ENCODE data around the gene PLGRKT. TPM values are rescaled to one million over a fixed set of nuclear protein-coding genes. Genes with fewer than 3 reads are reported as not detected.
"Not testable (repeated sequence)": the region's sequence is repeated elsewhere in the genome, so short reads cannot be mapped to it uniquely, and the experiment has no call there.

The PLGRKT gene, protein sequence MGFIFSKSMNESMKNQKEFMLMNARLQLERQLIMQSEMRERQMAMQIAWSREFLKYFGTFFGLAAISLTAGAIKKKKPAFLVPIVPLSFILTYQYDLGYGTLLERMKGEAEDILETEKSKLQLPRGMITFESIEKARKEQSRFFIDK
- 11.5 and 25.2 TPM in 2 replicates for total RNA-seq (2014; rRNA removed; shearing (Covaris generic))

GRCh38 chr9:5437254-5438216 is at the start of gene PLGRKT:
PLGRKT (minus strand) TSS chr9:5437925; CDS start chr9:5431977, 5,948 bp downstream.
- DNase-seq (ENCODE audit: low spot score), result peak; percentile 89

GRCh38 chr9:5486988-5487387 is 49.3 kb upstream of the PLGRKT start:
- DNase-seq (ENCODE audit: low spot score), result no peak

- DNase-seq (ENCODE audit: low spot score), result no peak
Observed at GRCh38 chr9:5485378-5486085, 47.8 kb upstream of the PLGRKT start.

GRCh38 chr9:5483306-5483705 is 45.6 kb upstream of the PLGRKT start:
- DNase-seq (ENCODE audit: low spot score), result no peak

GRCh38 chr9:5482194-5482593 is 44.5 kb upstream of the PLGRKT start:
- DNase-seq (ENCODE audit: low spot score), result no peak

DNA sequence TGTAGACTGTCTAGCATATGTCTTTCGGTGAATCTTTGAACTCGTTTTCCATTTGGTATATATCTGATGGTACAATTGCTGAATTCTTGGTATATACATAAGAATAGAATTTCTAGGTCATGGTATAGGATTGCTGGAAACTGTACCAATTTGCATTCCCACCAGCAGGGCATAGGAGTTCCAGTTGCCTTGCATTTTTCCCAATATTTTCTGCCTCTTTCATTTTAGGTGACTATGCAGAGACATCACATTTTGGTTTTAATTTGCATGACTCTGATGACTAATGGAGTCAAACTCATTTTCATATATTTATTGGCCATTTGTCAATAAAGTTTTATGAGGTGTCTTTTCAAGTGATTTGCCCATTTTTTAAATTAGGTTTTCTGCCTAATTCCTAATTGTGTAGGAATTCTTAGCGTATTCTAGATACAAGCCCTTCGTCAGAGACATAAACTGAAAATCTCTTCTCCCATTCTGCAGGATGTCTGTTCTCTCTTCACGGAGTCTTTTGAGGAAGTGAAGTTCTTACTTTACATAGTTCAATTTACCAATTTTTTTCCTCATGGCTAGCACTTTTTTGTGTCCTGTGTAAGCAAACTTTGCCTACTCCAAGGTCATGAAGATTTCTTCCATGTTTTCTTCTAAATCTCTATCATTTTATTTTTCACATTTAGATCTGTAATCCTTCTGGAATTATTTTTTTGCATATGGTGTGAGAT is 43.8 kb upstream of the PLGRKT start:
- no peak for DNase-seq (ENCODE audit: low spot score)

GRCh38 chr9:5480919-5481318 is 43.2 kb upstream of the PLGRKT start:
- DNase-seq (ENCODE audit: low spot score), result no peak

DNA sequence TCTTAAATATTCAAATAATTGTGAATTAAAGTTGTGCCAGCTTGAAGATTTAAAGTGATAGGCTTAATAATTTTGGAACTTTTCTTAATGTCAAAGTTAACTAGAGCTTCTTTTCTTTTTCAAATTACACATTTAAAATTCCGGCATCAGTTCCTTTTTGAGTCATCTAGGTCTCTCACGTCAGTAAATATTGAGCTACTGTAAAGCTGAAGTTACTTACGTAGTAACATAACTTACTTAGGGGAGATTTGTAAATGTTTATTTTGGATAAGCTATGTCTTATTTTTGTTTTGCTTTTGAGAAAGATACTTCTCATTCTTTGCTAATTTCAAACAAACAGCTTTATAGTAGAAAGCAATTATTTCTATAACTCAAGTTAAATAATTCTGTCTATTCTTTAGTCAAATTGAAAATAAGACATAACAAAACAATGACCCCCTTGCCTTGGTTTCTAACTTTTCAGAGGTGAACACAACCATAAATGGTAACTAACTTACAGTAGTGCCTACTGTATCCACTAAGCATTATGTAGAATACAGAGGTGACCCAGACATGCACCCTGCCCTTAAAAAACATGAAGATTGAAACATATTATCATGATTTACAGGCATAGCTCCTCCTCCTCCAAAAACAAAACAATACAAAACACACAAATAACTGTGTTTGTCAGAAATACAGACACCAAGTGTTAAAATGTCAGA is 42.4 kb upstream of the PLGRKT start:
- no peak for DNase-seq (ENCODE audit: low spot score)

- no peak for DNase-seq (ENCODE audit: low spot score)
Observed at GRCh38 chr9:5478206-5478605, 40.5 kb upstream of the PLGRKT start.

GRCh38 chr9:5475611-5476010 is 37.9 kb upstream of the PLGRKT start:
- not testable (repeated sequence) for DNase-seq (ENCODE audit: low spot score)

DNA sequence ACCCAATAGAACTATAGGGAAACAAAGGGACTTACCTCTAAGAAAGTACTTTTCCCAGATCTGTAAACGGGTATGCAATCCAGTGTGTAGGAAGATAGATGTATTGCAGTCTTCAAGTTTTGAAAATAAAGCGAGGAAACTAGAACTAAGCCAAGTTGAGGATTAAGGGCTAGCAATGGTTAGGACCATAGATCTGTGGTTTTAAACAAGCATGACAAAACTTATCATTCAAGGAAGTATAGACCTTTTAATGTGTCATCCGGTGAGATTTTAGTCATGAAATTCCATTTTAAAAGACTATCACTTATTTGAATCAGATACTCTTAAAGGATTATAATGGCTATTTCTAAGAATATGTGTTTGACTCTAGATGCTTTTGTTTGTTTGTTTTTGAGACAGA is 33.1 kb upstream of the PLGRKT start:
- no peak for DNase-seq (ENCODE audit: low spot score)

DNA sequence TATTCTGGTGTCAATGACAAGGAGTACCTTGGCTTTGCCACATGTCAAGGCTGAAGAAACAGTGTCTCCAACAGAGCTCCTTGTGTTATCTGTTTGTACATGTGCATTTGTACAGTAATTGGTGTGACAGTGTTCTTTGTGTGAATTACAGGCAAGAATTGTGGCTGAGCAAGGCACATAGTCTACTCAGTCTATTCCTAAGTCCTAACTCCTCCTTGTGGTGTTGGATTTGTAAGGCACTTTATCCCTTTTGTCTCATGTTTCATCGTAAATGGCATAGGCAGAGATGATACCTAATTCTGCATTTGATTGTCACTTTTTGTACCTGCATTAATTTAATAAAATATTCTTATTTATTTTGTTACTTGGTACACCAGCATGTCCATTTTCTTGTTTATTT is 32.4 kb upstream of the PLGRKT start:
- DNase-seq (ENCODE audit: low spot score), result no peak

DNA sequence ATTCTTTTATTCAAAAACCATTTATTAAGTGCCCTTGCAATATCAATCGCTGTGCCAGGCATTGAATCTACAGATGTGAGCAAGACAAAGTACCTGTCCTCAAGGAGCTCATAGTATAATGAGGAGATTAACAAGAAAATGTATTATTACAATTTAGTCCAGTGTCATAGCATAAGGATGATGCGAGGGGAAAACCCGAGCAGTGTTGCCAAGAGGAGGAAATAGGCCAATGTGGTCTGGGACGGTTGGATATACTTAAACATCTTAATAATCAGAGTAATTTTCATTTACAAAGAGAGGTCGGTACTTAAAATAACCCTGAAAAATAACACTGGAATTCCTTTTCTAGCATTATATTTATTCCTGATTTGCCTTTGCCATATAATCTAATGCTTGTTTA is 31.1 kb upstream of the PLGRKT start:
- no peak for DNase-seq (ENCODE audit: low spot score)

DNA sequence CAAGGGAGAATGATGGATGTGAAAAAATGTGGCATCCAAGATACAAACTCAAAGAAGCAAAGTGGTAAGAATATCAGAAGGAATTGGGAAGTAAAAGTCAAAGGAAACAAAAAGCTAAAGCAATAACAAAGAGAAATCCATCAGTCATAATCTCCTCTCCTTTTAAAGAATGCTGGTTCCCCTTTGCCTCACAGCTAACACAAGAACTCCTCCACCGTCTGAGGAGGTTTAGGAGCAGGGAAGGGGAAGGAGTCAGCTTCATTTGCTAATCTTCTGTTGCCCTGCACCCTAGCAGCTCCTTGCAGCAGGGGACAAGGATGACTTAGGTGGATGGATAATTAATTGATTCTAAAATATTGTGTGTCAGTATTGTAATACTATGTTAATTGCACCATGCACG is 29.0 kb upstream of the PLGRKT start:
- no peak for DNase-seq (ENCODE audit: low spot score)

DNA sequence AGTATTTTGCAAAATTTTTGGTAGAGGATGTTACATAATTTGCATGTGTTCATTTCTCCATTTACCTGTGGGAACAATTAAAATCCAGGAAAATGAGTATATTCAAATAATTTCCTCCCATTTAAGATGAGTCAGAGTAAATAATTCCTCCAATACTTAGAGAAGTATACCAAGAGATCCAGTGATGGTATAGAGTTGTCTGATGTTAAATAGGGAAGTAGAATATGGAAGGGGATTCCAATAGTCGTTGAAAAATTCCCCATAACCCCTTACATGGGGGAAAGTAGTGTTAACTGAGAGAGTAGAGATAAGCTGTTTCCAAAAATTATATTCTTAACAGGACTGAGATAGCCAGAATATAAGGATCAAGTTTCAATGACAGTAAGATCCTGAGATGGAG is 28.3 kb upstream of the PLGRKT start:
- DNase-seq (ENCODE audit: low spot score), result no peak

DNA sequence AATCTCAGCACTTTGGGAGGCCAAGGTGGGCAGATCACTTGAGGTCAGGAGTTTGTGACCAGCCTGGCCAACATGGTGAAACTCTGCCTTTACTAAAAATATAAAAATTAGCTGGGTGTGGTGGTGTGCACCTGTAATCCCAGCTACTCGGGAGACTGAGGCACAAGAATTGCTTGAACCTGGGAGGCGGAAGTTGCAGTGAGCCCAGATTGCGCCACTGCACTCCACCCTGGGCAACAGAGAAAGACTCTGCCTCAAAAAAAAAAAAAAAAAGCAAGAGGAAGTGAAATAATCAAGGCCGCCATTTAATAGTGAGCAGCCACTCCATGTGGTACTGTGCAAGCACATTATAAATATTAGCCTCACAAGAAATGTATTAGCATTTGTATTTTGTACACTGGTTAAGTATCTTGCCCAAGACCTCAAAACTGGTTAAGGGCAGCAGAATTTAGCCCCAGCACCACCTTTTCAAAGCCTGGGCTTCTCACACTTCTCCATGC is 27.2 kb upstream of the PLGRKT start:
- not testable (repeated sequence) for DNase-seq (ENCODE audit: low spot score)

DNA sequence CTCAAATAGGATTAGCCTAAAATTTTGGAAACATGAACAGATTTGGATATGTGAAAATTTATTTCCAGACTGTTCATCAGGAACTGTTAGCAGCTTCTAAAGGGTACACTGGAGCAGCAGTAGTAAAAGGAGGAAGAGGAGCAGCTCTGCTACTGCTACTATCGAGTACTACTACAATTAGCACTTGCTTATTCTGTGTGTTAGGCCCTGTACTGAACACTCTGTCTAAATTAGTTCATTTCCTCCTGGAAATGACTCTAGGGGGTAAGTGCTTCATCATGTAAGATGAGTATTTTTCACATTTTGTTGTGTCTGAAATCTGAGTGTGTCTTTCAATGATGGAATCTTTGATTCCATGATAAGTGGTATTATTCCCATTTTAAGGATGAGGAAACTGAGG is 22.4 kb upstream of the PLGRKT start:
- DNase-seq (ENCODE audit: low spot score), result no peak

GRCh38 chr9:5459289-5459829 is 21.6 kb upstream of the PLGRKT start:
- DNase-seq (ENCODE audit: low spot score), result no peak

DNA sequence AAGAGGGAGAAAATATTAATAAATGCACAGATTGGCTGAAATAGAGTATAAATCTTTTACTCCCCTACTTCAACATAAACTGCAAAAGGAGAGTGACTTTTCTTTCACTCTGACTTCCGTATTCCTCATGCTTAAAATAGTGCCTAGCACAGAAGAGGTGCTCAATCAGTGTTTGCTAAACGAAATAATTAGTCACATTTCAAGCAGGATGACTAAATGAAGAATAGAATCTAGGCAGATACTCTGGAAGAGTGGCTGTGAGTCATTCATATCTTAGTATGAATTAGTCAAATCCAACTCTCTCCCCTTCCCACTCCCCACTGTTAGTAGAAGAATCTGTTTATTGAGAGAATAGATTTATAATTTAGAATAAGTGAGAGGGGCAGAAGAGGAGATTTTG is 17.5 kb upstream of the PLGRKT start:
- peak; percentile 78 for DNase-seq (ENCODE audit: low spot score)

- no peak for DNase-seq (ENCODE audit: low spot score)
Observed at GRCh38 chr9:5453673-5454072, 15.9 kb upstream of the PLGRKT start.

DNA sequence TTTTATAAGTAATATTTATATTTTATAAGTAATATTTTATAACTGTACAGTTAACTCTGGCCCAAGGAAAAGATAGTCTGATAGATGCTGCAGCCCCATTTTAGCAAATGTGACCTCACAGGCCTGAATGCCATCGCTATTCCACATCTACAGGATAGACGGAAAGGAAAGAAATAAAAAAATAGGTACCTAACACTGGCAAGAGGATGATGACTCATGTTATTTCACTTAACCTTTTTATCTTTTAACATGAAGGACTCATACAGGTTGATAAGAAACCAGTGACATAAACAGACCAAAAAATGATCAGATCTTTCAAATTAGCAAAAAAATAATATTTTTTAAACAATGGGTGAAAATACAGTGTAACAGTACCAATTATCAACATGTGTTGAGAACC is 15.3 kb upstream of the PLGRKT start:
- no peak for DNase-seq (ENCODE audit: low spot score)

Data from A172 (cell line).